ENCODE measurements around the gene KCNE2. TPM values are rescaled to one million over a fixed set of nuclear protein-coding genes. Genes with fewer than 3 reads are reported as not detected.

KCNE2 gene
- total and polyA plus RNA-seq, 2 of the 8 experiments (the other 6 are each of a cell fraction or from before 2014, with no cell fraction given) = 0.09 to 0.37 TPM

- TF ChIP-seq CHD7 (IDR thresholded peaks at IDR 0.05; ENCODE audit: insufficient replicate concordance, low read length) = no peak
Observed at GRCh38 chr21:34364921-34365320, 1.1 kb downstream of the KCNE2 start (continued).

All from H1 (cell line).